Stimulated activated naive CD8-positive, alpha-beta T cell treated with anti-CD3 and anti-CD28 coated beads, Interleukin-15, Interleukin-2, amounts not matched to agents 100 ng/mL and 50 ng/mL, for 24 hours (primary cell): Measurements from ENCODE around the gene GADL1.

Experiments
- H3K27ac Mint-ChIP-seq: one replicate; pipeline ENCODE4 v1.8.0; 2021; ENCODE audit warnings: mild to moderate bottlenecking, mixed read lengths
- H3K27me3 Mint-ChIP-seq: one replicate; pipeline ENCODE4 v1.8.0; 2021; ENCODE audit warnings: mixed read lengths
- H3K36me3 Mint-ChIP-seq: one replicate; pipeline ENCODE4 v1.8.0; 2021; ENCODE audit warnings: low read depth, mixed read lengths
- H3K4me1 Mint-ChIP-seq: one replicate; pipeline ENCODE4 v1.8.0; 2021; ENCODE audit warnings: low read depth, mixed read lengths
- H3K4me3 Mint-ChIP-seq: one replicate; pipeline ENCODE4 v1.8.0; 2021; ENCODE audit warnings: mild to moderate bottlenecking, mixed read lengths
- H3K9me3 Mint-ChIP-seq: one replicate; pipeline ENCODE4 v1.8.0; 2021; ENCODE audit warnings: mixed read lengths

The GADL1 gene

GRCh38 chr3:30720586-30721313 lies 173.7 kb downstream of the GADL1 start:
- Mint-ChIP-seq H3K4me1 (peaks cover 3% of the 10 kb centered on the region), H3K27me3 (no peaks in the 10 kb centered on the region), H3K4me3 (no peak overlapping the region), H3K36me3 (no peaks in the 10 kb centered on the region), H3K27ac (no peak overlapping the region), H3K9me3 (peaks cover 9% of the 10 kb centered on the region)

- Mint-ChIP-seq H3K27me3 (no peaks in the 10 kb centered on the region), H3K9me3 (peaks cover 4% of the 10 kb centered on the region), H3K36me3 (no peaks in the 10 kb centered on the region), H3K4me3 (no peak overlapping the region), H3K4me1 (no peaks in the 10 kb centered on the region), H3K27ac (no peak overlapping the region)
Measured at GRCh38 chr3:30719536-30719935, 174.9 kb downstream of the GADL1 start.

GRCh38 chr3:30713885-30714503 lies 180.5 kb downstream of the GADL1 start:
- H3K9me3 Mint-ChIP-seq, result no peaks in the 10 kb centered on the region
- peaks cover 4% of the 10 kb centered on the region for H3K4me1 Mint-ChIP-seq
- H3K27me3 Mint-ChIP-seq, result no peaks in the 10 kb centered on the region
- no peak overlapping the region for H3K27ac Mint-ChIP-seq
- H3K36me3 Mint-ChIP-seq, result no peaks in the 10 kb centered on the region
- no peak overlapping the region for H3K4me3 Mint-ChIP-seq

- H3K9me3 Mint-ChIP-seq, result no peaks in the 10 kb centered on the region
- peaks cover 11% of the 10 kb centered on the region for H3K4me1 Mint-ChIP-seq
- H3K27me3 Mint-ChIP-seq, result no peaks in the 10 kb centered on the region
- no peak overlapping the region for H3K4me3 Mint-ChIP-seq
- H3K36me3 Mint-ChIP-seq, result no peaks in the 10 kb centered on the region
- H3K27ac Mint-ChIP-seq, result no peak overlapping the region
Measured at GRCh38 chr3:30712991-30713390, 181.5 kb downstream of the GADL1 start.

GRCh38 chr3:30711867-30712266 lies 182.6 kb downstream of the GADL1 start:
- peaks cover 11% of the 10 kb centered on the region for H3K4me1 Mint-ChIP-seq
- H3K9me3 Mint-ChIP-seq, result no peaks in the 10 kb centered on the region
- H3K4me3 Mint-ChIP-seq, result no peak overlapping the region
- H3K27me3 Mint-ChIP-seq, result no peaks in the 10 kb centered on the region
- no peaks in the 10 kb centered on the region for H3K36me3 Mint-ChIP-seq
- no peak overlapping the region for H3K27ac Mint-ChIP-seq

GRCh38 chr3:30711151-30711550 lies 183.3 kb downstream of the GADL1 start:
- Mint-ChIP-seq H3K27ac (no peak overlapping the region), H3K4me1 (peaks cover 11% of the 10 kb centered on the region), H3K9me3 (peaks cover 4% of the 10 kb centered on the region), H3K4me3 (no peak overlapping the region), H3K36me3 (no peaks in the 10 kb centered on the region), H3K27me3 (no peaks in the 10 kb centered on the region)

GRCh38 chr3:30710017-30710416 lies 184.4 kb downstream of the GADL1 start:
- no peak overlapping the region for H3K27ac Mint-ChIP-seq
- H3K36me3 Mint-ChIP-seq, result no peaks in the 10 kb centered on the region
- no peak overlapping the region for H3K4me3 Mint-ChIP-seq
- no peaks in the 10 kb centered on the region for H3K27me3 Mint-ChIP-seq
- peaks cover 4% of the 10 kb centered on the region for H3K9me3 Mint-ChIP-seq
- H3K4me1 Mint-ChIP-seq, result peaks cover 14% of the 10 kb centered on the region

- peaks cover 4% of the 10 kb centered on the region for H3K9me3 Mint-ChIP-seq
- peaks cover 14% of the 10 kb centered on the region for H3K4me1 Mint-ChIP-seq
- H3K27ac Mint-ChIP-seq, result no peak overlapping the region
- no peaks in the 10 kb centered on the region for H3K27me3 Mint-ChIP-seq
- H3K4me3 Mint-ChIP-seq, result no peak overlapping the region
- H3K36me3 Mint-ChIP-seq, result no peaks in the 10 kb centered on the region
Measured at GRCh38 chr3:30708472-30708871, 186.0 kb downstream of the GADL1 start.

- Mint-ChIP-seq H3K27me3 (no peaks in the 10 kb centered on the region), H3K4me3 (no peak overlapping the region), H3K27ac (no peak overlapping the region), H3K9me3 (peaks cover 4% of the 10 kb centered on the region), H3K36me3 (no peaks in the 10 kb centered on the region), H3K4me1 (peaks cover 14% of the 10 kb centered on the region)
Measured at GRCh38 chr3:30707825-30708224, 186.6 kb downstream of the GADL1 start.

- H3K27ac Mint-ChIP-seq, result no peak overlapping the region
- H3K36me3 Mint-ChIP-seq, result peaks cover 17% of the 10 kb centered on the region
- no peak overlapping the region for H3K4me3 Mint-ChIP-seq
- H3K9me3 Mint-ChIP-seq, result peaks cover 4% of the 10 kb centered on the region
- no peaks in the 10 kb centered on the region for H3K27me3 Mint-ChIP-seq
- H3K4me1 Mint-ChIP-seq, result peaks cover 14% of the 10 kb centered on the region
Measured at GRCh38 chr3:30704931-30705890, 189.2 kb downstream of the GADL1 start.

- no peak overlapping the region for H3K4me3 Mint-ChIP-seq
- peak overlapping the region; percentile 7 for H3K27ac Mint-ChIP-seq
- peaks cover 3% of the 10 kb centered on the region for H3K4me1 Mint-ChIP-seq
- no peaks in the 10 kb centered on the region for H3K27me3 Mint-ChIP-seq
- peaks cover 31% of the 10 kb centered on the region for H3K36me3 Mint-ChIP-seq
- peaks cover 4% of the 10 kb centered on the region for H3K9me3 Mint-ChIP-seq
Measured at GRCh38 chr3:30702828-30703397, 191.5 kb downstream of the GADL1 start.

GRCh38 chr3:30702038-30702827 lies 192.2 kb downstream of the GADL1 start:
- H3K4me3 Mint-ChIP-seq, result no peak overlapping the region
- no peak overlapping the region for H3K27ac Mint-ChIP-seq
- peaks cover 7% of the 10 kb centered on the region for H3K4me1 Mint-ChIP-seq
- H3K36me3 Mint-ChIP-seq, result peaks cover 38% of the 10 kb centered on the region
- no peaks in the 10 kb centered on the region for H3K27me3 Mint-ChIP-seq
- peaks cover 4% of the 10 kb centered on the region for H3K9me3 Mint-ChIP-seq

GRCh38 chr3:30700702-30701321 lies 193.6 kb downstream of the GADL1 start:
- Mint-ChIP-seq H3K4me1 (peaks cover 17% of the 10 kb centered on the region), H3K27ac (no peak overlapping the region), H3K4me3 (no peak overlapping the region), H3K36me3 (peaks cover 50% of the 10 kb centered on the region), H3K9me3 (no peaks in the 10 kb centered on the region), H3K27me3 (no peaks in the 10 kb centered on the region)

- H3K27me3 Mint-ChIP-seq, result no peaks in the 10 kb centered on the region
- H3K4me1 Mint-ChIP-seq, result peaks cover 21% of the 10 kb centered on the region
- no peak overlapping the region for H3K4me3 Mint-ChIP-seq
- no peaks in the 10 kb centered on the region for H3K9me3 Mint-ChIP-seq
- peaks cover 59% of the 10 kb centered on the region for H3K36me3 Mint-ChIP-seq
- H3K27ac Mint-ChIP-seq, result no peak overlapping the region
Measured at GRCh38 chr3:30699927-30700326, 194.5 kb downstream of the GADL1 start.
